ENCODE results near the gene TTC7B.

The TTC7B gene

GRCh38 chr14:90518941-90519256 is 297.3 kb downstream of the TTC7B start:
- DNase-seq = no peak

- no peak for DNase-seq
Measured at GRCh38 chr14:90518069-90518940, 297.9 kb downstream of the TTC7B start.

GRCh38 chr14:90517076-90517841 is 299.0 kb downstream of the TTC7B start:
- no peak for DNase-seq

- no peak for DNase-seq
Measured at GRCh38 chr14:90514566-90514965, 301.7 kb downstream of the TTC7B start.

- no peak for DNase-seq
Measured at GRCh38 chr14:90514015-90514398, 302.2 kb downstream of the TTC7B start.

DNA sequence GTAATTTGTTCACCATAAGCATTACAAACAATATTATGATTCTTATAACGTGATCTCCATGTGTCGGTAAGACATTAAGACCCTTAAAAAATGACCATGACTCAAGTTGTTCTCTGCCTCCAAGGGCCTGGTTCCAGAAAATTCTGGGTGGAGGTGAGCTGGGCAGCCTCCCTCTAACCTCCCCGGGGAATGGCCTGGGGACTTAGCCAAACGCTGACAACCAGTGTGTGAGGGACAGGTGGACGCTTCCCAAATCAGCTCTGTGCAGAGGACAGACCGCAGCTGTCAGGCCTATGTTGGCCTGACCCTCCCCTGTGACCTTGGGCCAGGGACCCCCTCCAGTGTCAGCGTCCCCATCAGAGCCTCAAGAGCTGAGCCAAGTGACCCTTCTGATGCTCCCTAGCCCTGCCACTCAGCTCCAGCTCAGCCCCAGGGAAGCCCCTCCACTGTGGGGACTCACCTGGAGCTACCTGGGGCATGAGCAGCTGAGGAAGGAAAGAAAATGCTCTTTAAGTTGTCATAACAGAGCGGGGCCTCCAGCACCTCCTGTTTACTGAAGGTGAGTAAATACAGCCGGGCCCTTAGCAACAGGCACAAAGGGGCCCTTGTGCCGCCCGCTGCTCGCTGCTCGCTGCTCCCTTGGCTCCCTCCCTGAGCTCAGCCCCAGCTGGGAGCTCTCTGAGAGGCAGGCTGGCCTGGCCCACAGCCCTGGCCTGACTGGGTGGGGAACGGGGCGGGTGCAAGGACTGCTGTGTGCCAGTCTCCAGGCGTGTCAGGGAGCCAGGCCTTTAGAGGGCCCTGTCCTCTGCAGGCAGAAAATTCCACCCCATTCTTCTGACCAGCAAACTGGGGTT is 302.8 kb downstream of the TTC7B start:
- DNase-seq = peak; percentile 78

DNA sequence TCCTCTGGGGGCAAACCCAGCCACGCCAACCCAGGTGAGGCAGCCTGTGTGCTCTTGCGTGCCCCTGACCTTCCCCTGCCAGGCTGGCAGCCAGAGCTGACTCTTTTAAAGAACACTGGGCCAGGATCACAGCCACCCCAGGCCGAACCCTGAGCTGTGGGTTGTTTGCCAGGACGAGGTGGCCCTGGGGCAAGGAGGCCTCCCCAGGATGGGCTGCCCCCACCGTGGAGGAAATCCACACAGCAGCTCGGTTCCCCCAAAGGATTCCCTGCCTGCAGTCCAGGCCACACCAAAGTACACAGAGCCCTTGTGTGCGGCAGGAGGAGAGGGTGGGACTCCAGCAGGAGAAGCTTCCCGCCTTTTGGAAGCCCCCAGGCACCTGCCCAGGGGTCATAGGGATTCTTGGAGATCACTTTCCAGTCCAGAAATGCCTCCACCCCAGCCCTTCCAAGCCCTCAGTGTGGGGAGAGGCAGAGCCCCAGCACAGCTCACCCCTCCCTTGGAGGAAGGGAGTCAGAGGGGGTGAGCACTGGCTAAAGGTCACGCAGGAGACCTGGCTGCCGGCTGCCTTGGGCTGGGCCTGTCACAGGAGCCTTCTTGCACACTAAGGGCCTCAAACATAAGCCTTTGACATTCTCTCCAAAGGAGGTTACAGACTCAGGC is 303.8 kb downstream of the TTC7B start:
- peak; percentile 54 for DNase-seq

DNA sequence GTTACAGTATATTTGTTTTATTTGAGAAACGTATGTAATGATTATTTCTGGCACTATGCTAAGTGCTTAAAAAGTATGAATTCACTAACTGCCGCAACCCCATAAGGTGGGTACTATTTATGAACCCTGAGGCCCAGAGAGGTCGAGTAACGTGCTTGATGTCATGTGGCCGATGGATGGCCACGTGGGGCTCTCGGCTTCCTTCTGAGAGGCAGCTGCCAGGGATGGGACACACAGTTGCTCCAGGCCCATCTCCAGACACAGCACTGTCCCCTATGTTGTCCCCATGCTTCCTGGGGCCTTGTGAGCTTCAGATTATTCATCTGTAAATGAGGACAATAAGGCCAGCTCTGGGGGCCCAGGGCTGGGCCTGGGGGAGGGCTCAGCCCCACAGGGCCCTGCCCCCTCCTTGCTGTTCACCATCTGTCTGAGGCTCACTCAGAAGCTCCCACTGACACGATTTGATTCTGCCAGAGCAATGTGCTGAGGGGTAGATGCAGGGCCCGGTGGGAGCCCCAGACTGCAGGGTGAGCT is 304.4 kb downstream of the TTC7B start:
- DNase-seq = peak; percentile 74

GRCh38 chr14:90511252-90511651 is 305.0 kb downstream of the TTC7B start:
- DNase-seq = no peak

DNA sequence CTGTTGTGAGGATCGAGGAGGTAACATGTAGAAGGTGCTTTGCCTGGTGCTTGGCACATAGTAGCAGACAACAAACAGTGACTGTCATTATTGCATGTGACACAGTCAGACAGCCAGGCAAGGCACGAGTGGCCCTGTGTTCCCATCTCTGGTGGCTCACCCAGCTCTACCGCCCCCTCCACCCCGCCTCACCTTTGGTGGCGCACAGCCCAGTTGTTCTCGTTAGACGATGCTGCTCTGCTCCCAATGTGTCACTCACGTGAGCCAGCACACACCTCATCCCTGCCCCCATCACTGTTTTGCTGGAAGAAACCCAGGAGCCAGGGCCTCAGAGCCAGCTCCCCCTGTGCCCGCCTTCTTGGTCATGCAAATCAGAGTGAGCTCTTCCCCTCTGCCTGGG is 306.1 kb downstream of the TTC7B start:
- DNase-seq = no peak

GRCh38 chr14:90509403-90509802 is 306.8 kb downstream of the TTC7B start:
- no peak for DNase-seq

- DNase-seq = no peak
Measured at GRCh38 chr14:90508536-90509254, 307.5 kb downstream of the TTC7B start.

DNA sequence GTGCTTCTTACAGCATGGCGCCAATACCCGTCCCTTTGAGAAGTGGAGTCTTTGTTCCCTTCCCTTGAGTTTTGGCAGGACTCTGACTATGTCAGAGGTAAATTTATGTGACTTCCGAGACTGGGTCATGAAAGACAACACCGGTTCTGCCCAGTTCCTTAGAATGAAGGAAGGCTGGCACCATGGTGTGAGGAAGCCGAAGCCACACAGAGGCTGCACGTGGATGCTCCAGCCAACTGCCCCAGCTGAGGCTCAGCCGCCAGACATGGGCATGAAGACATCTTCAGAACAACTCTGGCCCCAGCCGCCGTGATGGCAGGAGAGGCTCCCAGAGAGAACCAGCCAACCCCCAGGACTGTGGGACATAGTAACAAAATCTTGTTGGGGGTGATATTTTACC is 308.2 kb downstream of the TTC7B start:
- no peak for DNase-seq

GRCh38 chr14:90507428-90507827 is 308.8 kb downstream of the TTC7B start:
- DNase-seq = no peak

- DNase-seq = no peak
Measured at GRCh38 chr14:90506748-90507147, 309.5 kb downstream of the TTC7B start.

DNA sequence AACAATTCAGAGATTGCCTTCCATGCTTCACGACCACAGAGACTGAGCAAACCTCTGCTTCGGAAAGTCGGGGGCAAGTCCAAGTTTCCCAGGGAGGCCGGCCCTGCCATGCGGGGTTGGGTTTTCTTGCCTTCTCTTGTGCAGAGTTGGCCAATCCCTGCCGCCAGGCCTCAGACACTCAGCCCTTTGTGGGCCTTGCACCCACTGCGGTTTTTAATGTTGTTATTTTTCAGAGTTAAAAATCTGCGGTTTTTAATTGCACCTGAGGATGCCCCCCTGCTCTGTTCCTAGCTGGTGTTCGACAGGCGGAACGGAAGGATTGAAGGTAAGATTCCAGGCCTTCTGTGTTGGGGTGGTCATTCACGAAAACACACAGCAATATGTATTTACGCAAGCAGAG is 310.7 kb downstream of the TTC7B start:
- no peak for DNase-seq

GRCh38 chr14:90504643-90505042 is 311.6 kb downstream of the TTC7B start:
- DNase-seq = no peak

DNA sequence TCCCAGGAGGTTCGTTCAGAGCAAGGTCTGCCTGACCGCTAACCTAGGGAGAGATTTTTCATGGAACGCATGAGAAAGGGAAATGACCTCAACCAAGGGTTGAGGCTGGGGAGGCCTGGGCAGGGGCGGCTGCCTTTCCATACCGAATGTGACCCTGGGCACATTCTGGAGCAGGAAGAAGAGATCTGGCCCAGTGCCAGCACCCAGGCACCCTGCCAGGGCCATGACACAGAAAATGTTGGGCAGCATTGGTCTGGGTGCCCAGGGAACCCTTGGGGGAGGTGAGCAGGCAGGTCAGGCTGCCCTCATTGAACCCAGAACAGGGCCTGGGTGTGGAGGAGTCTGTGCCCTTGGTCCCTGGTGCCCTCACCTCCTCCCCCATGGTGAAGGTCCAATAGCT is 312.6 kb downstream of the TTC7B start:
- DNase-seq = no peak

DNA sequence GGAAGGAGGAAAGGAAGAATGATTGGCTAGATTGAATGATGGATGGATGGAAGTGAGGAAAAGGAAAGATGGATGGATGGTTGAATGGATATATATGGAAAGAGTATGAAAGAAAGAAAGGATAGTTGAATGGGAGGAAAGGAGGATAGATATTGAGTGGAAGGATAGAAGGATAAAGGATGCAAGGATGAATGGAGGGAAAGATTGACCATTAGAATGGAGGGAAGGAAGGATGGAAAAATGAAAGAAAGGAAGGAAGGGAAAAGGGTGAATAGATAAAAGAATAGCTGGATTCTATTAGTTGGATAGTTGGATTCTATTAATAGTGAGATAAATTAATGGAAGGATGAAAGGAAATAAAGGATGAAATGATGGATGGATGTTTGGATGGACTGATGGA is 313.5 kb downstream of the TTC7B start:
- no peak for DNase-seq

- DNase-seq = no peak
Measured at GRCh38 chr14:90500665-90501370, 315.4 kb downstream of the TTC7B start.
